ENCODE data around the gene ATP6AP1.

The ATP6AP1 gene

DNA sequence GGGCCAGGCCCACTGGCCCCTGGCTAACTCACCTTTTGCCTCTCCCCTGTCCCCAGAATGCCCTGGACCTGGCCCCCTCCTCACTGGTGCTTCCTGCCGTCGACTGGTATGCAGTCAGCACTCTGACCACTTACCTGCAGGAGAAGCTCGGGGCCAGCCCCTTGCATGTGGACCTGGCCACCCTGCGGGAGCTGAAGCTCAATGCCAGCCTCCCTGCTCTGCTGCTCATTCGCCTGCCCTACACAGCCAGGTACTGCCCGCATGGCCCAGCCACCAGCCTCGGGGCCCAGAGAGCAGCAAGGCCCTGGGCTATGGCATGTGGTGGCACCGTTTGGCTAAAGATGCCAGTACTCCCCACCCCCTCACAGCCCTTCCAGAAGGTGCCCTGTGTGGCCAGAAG, 3.7 kb downstream of the ATP6AP1 start:
- no peak for DNase-seq (ENCODE audit: insufficient read length, low spot score)
- no peak for TF ChIP-seq POLR2A (IDR thresholded peaks at IDR 0.05; ENCODE audit: low read depth, low read length)
- no peak for FAIRE-seq

DNA sequence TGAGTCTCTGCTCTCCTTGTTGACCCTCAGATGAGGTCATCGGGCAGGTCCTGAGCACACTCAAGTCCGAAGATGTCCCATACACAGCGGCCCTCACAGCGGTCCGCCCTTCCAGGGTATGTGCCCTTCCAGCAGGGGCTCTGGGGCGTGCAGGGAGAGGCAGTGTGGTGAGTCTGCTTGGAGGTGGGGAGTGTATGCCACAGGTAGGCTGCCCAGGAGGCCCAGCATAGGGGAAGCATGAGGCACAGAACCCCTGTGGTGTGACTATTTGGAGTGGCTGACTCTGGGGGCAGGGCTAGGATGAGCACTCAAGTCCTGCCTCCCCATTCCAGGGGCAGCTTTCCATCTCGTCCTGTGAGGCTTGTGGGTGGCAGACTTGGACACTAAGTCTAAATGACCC, 5.1 kb downstream of the ATP6AP1 start:
- no peak for FAIRE-seq
- DNase-seq (ENCODE audit: insufficient read length, low spot score), result no peak

DNA sequence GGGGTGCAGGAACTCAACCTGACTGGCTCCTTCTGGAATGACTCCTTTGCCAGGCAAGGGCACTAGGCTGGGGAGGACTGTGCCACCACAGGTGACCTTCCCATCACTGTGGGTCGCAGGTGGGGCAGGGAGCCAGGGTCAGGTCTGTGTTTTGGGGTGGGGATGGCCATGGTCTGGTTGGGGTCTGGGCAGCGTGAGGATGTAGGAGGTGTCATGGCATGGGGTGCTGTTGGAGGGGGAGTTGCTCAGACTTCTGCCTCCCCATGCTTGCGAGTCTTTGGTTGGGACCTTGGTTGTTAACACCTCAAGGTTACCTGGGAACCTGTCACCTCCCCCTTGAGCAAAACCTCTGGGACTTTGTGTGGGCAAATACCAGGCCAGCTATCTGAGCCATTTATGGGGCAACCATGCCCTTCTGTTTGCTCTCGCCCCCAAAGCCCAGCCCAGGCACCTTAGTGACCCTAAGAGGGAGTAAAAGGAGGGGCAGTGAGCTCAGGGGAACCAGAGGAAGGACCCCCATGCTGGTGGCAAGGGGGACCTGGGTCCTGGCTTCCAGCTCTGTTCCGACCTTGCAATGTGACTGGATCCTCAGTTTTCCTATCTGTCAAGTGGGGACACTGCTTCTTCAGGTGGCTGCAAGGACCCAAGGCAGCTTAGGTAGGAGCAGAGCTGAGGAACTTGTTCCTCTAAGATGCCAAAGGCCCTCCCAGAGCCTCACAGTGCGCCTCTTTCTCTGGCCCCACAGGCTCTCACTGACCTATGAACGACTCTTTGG, 6.1 kb downstream of the ATP6AP1 start:
- TF ChIP-seq POLR2A (IDR thresholded peaks at IDR 0.05; ENCODE audit: low read depth, low read length), result no peak
- FAIRE-seq (no peak), DNase-seq (ENCODE audit: insufficient read length, low spot score) (no peak)

More for the DNA sequence above, 5.1 kb downstream of the ATP6AP1 start:
- TF ChIP-seq POLR2A (IDR thresholded peaks at IDR 0.05; ENCODE audit: low read depth, low read length), result no peak

DNA sequence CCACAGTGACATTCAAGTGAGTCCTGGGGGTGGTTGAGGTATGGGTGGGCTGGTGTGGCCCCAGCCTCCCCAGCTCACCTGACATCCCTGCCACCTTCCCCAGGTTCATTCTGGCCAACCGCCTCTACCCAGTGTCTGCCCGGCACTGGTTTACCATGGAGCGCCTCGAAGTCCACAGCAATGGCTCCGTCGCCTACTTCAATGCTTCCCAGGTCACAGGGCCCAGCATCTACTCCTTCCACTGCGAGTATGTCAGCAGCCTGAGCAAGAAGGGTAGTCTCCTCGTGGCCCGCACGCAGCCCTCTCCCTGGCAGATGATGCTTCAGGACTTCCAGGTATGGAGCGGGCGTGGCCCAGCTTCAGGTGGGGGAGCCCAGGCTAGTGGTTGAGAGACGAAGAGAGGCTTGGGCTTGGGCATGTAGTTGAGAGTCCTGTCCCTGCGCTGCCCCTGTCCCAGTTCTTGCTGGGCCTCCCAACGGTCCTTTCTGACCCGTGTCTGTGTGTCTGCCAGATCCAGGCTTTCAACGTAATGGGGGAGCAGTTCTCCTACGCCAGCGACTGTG, 6.8 kb downstream of the ATP6AP1 start:
- DNase-seq (ENCODE audit: insufficient read length, low spot score), result no peak
- TF ChIP-seq POLR2A (IDR thresholded peaks at IDR 0.05; ENCODE audit: low read depth, low read length), result no peak

DNA sequence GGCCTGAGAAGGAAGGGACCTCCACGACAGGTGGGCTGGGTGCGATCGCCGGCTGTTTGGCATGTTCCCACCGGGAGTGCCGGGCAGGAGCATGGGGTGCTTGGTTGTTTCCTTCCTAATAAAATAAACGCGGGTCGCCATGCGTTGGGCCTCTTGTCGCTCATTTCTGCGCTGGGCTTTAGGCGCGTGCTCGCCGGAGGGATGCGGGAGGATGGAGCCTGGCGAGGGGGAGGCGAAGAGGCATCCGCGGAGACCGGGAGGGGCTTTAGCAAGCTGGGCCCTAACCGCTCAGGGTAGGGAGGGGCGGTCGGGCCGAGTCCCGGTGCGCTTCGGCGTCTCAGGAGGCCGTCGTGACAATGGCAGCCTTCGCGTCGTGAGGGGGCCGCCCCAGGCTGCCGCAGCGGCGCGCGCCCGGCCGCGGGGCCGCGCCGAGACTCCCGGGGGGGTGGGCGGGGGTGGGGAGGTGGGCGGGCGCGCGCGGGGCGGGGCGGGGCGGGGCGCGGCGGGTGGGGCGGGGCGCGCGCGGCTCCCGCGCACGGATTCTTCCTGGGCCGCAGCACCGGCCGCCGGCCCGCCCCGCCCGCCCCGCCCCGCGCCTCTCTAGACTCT, 8.0 kb downstream of the ATP6AP1 start:
- no peak for DNase-seq (ENCODE audit: insufficient read length, low spot score)
- no peak for TF ChIP-seq POLR2A (IDR thresholded peaks at IDR 0.05; ENCODE audit: low read depth, low read length)
- no peak for FAIRE-seq

More for the DNA sequence above, 6.8 kb downstream of the ATP6AP1 start:
- no peak for FAIRE-seq

DNA sequence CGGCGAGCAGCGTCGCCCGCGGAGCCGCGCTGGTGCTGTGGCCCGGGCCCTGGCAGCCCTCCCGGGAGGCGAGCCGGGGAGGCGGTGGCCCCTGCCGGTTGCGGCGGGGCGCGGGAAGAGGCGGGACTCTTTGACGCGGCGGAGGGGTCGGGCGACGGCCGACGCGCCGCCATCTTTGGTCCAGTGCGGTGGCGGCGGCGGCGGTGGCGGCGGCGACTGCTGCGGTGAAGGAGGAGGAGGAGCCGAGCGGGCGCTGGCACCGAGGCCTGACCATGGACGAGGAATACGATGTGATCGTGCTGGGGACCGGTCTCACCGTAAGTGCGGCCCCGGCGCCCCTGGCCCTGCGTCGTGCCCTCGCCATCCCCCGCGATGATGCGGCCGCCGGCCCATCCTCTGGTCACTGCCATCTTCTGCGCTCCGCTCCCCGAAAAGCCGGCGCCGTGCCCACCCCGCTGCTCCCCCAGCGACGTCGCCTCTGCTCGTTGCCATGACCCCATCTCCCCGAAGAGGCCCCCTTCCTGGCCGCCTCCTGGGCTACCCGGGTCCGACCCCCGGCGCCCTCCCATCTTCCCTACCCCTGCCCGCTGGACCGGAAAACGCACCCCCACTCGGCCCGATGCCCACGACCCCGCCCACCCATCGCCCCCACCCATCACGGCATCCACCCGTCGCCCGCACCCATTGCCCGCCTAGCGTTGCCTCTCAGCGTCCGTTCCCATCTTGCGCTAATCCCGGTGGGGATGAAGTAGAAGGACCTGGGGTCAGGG, 8.7 kb downstream of the ATP6AP1 start, which contains the start of gene GDI1:
TSS of gene GDI1 (plus strand) at position 172 of the 770 bp plus-strand sequence. CDS start at position 273, 101 bp downstream.
- DNase-seq (ENCODE audit: insufficient read length, low spot score) (peak; percentile 29), FAIRE-seq (no peak)
- peak; percentile 64 for TF ChIP-seq POLR2A (IDR thresholded peaks at IDR 0.05; ENCODE audit: low read depth, low read length)

DNA sequence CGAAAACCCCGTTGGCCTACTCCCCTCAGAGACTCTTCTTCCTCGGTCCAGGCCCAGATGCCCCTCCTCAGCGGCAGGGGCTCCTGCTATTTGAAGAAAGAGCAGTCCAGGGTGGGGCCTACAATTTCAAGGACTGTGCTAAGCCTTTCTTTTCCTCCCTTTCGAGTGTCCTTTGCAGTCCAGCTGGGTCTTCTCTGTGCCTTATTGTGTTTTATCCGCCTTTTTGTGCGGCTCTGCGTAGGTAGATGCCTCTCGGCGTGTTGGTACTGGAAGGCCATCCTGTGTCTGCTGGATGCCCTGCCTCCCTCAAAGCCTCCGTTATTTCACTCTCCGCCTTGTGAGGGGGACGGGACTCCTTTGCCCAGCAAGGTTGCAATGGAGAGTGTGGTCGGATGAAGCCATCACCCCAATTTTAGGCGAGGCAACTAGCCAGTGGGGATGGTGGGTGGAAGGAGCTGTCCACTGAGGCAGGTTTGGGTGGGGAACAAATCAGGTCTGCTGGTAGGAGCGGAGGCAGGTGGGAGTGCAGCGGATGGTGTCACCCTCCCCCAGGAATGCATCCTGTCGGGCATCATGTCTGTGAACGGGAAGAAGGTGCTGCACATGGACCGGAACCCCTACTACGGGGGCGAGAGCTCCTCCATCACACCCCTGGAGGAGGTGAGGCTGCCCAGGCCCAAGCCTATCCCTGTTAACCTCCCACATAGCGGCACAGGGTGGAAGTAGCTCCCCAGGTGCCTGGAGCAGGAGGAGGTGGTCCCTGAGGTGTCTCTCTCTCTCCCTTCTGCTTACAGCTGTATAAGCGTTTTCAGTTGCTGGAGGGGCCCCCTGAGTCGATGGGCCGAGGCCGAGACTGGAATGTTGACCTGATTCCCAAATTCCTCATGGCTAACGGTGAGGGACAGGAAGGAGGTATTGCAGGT, 9.8 kb downstream of the ATP6AP1 start:
- TF ChIP-seq POLR2A (IDR thresholded peaks at IDR 0.05; ENCODE audit: low read depth, low read length), result no peak
- FAIRE-seq, result no peak
- no peak for DNase-seq (ENCODE audit: insufficient read length, low spot score)

DNA sequence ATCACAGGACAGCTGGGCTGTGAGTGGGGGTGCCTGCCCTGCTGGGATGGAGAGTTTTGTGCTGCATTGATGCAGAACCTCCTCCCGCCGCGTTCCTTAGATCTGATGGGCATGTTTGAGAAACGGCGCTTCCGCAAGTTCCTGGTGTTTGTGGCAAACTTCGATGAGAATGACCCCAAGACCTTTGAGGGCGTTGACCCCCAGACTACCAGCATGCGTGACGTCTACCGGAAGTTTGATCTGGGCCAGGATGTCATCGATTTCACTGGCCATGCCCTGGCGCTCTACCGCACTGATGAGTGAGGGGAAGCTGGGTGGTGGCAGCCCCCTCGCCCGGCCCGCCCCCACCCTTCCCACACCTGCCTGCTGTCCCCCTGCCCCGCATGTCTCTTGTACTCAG, 11.4 kb downstream of the ATP6AP1 start:
- TF ChIP-seq POLR2A (IDR thresholded peaks at IDR 0.05; ENCODE audit: low read depth, low read length), result no peak
- no peak for DNase-seq (ENCODE audit: insufficient read length, low spot score)
- FAIRE-seq, result no peak

DNA sequence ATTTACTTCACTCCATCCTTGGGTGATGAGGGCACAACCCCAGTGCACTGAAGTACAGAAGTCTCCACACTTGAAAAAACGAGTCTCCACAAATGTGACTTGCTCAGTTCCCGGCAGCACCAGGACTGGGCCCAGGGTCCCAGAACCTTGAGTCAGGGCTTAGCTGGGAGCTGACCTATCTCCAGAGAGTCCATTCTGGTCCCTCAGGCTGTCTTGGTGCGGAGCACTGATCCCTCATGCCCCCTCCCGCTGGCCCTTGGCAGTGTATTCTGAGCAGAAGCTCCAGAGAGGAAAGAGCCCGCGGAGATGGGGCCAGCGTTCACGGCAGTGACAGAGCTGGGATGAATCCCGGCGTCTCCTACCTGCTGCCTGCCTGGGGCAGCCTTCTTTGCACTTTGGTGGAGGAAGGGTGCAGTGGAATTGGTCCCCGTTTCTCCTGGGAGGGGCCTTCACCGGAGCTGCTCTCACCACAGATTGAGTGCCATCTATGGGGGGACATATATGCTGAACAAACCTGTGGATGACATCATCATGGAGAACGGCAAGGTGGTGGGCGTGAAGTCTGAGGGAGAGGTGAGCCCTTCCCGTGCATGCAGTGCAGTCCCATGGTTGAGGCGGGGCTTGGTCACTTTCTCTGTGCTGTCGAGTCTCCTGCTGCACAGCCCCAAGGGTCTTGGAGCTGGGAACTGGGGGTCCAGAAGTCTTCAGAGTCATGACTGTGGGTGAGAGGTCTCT, 12.3 kb downstream of the ATP6AP1 start:
- DNase-seq (ENCODE audit: insufficient read length, low spot score), result no peak

DNA sequence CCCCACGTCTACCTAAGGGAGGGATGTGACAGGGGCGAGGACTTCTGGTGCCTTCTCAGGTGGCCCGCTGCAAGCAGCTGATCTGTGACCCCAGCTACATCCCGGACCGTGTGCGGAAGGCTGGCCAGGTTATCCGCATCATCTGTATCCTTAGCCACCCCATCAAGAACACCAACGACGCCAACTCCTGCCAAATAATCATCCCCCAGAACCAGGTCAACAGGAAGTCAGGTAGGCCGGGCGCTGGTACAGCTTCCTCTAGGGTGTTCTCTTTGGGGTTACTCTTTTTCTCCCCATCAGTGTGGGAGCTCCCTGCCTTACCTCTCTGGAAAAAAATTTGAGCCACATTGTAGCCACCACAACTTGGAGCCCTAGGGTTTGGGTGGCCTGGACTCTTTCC, 13.1 kb downstream of the ATP6AP1 start:
- TF ChIP-seq POLR2A (IDR thresholded peaks at IDR 0.05; ENCODE audit: low read depth, low read length), result no peak
- DNase-seq (ENCODE audit: insufficient read length, low spot score), result no peak
- no peak for FAIRE-seq

More for the DNA sequence above, 12.3 kb downstream of the ATP6AP1 start:
- no peak for FAIRE-seq
- TF ChIP-seq POLR2A (IDR thresholded peaks at IDR 0.05; ENCODE audit: low read depth, low read length), result no peak

DNA sequence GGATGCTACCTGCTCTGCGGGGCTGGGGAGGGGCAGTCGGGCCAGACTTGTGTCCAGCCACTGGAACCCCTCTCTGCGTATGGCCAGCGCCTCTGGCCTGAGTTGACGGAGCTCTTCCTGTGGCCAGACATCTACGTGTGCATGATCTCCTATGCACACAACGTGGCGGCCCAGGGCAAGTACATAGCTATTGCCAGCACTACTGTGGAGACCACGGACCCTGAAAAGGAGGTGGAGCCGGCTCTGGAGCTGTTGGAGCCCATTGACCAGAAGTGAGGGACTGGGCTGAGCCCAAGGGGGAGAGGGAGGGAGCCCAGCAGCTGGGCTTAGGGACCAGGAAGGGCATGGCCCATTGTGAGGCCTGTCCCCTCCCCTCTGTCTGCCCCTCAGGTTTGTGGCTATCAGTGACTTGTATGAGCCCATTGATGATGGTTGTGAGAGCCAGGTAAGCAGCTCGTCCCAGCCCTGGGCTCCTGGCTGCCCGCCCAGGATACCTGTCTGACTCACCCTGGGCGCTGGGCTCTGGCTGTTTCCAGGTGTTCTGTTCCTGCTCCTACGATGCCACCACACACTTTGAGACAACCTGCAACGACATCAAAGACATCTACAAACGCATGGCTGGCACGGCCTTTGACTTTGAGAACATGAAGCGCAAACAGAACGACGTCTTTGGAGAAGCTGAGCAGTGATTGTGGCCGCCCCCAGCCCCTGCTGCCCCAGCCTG, 13.7 kb downstream of the ATP6AP1 start:
- DNase-seq (ENCODE audit: insufficient read length, low spot score) (no peak), FAIRE-seq (no peak)
- TF ChIP-seq POLR2A (IDR thresholded peaks at IDR 0.05; ENCODE audit: low read depth, low read length), result no peak

DNA sequence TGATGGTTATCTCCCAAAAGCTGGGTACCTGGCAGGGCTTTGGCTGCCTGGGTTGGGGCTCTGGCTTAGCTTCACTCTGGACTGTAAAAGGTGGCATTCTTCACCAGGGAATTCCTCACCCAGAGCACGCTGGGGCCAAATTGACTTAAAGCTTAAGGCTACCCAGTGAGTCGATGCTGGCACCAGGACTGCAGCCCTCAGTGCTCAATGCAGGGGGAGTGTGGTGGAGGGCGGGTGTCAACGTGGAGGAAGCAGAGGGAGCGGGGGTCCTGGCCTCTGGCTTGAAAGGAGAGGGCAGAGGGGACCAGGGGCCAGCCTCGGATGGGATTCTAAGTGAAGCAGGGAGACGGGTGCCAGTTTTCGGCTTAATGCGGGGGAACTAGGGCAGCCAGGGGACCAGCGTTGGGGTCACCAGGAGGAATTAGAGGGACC, 15.0 kb downstream of the ATP6AP1 start:
- FAIRE-seq (no peak), DNase-seq (ENCODE audit: insufficient read length, low spot score) (peak; percentile 36)

More for the DNA sequence above, 15.0 kb downstream of the ATP6AP1 start:
- no peak for TF ChIP-seq POLR2A (IDR thresholded peaks at IDR 0.05; ENCODE audit: low read depth, low read length)
